Measurements from ENCODE around the gene INTS3.

INTS3 gene

GRCh38 chr1:153770797-153771196, 42.9 kb downstream of the INTS3 start:
- H3K4me3 ChIP-seq (replicated peaks in 1 of 2; ENCODE audit: low read depth in 2 of 2, low read length in 2 of 2), result no peak overlapping the region
- DNase-seq (ENCODE audit: low read depth in 2 of 2), result no peak
- no peak for TF ChIP-seq CTCF (IDR thresholded peaks at IDR 0.05; ENCODE audit: low read depth, low read length)

GRCh38 chr1:153771261-153771660, 43.4 kb downstream of the INTS3 start:
- DNase-seq (ENCODE audit: low read depth in 2 of 2), result no peak
- H3K4me3 ChIP-seq (replicated peaks in 1 of 2; ENCODE audit: low read depth in 2 of 2, low read length in 2 of 2), result no peak overlapping the region
- TF ChIP-seq CTCF (IDR thresholded peaks at IDR 0.05; ENCODE audit: low read depth, low read length), result no peak

- TF ChIP-seq CTCF (IDR thresholded peaks at IDR 0.05; ENCODE audit: low read depth, low read length), result peak; percentile 35
- DNase-seq (ENCODE audit: low read depth in 2 of 2), result peak in 1 of 2 donors; percentile 44
Observed at GRCh38 chr1:153771841-153772593, 44.2 kb downstream of the INTS3 start.

GRCh38 chr1:153773096-153773921, 45.5 kb downstream of the INTS3 start:
- DNase-seq (ENCODE audit: low read depth in 2 of 2), result peak in 1 of 2 donors; percentile 44
- no peak for TF ChIP-seq CTCF (IDR thresholded peaks at IDR 0.05; ENCODE audit: low read depth, low read length)
- no peak overlapping the region for H3K4me3 ChIP-seq (replicated peaks in 1 of 2; ENCODE audit: low read depth in 2 of 2, low read length in 2 of 2)

More at GRCh38 chr1:153771841-153772593, 44.2 kb downstream of the INTS3 start:
- no peak overlapping the region for H3K4me3 ChIP-seq (replicated peaks in 1 of 2; ENCODE audit: low read depth in 2 of 2, low read length in 2 of 2)

- H3K4me3 ChIP-seq (replicated peaks in 1 of 2; ENCODE audit: low read depth in 2 of 2, low read length in 2 of 2), result no peak overlapping the region
Observed at GRCh38 chr1:153774026-153774595, 46.3 kb downstream of the INTS3 start.

More at GRCh38 chr1:153774026-153774595, 46.3 kb downstream of the INTS3 start:
- DNase-seq (ENCODE audit: low read depth in 2 of 2), result no peak
- no peak for TF ChIP-seq CTCF (IDR thresholded peaks at IDR 0.05; ENCODE audit: low read depth, low read length)

Data from cardiac fibroblast (primary cell).